ENCODE measurements around the gene DLGAP5.

Gene DLGAP5

DNA sequence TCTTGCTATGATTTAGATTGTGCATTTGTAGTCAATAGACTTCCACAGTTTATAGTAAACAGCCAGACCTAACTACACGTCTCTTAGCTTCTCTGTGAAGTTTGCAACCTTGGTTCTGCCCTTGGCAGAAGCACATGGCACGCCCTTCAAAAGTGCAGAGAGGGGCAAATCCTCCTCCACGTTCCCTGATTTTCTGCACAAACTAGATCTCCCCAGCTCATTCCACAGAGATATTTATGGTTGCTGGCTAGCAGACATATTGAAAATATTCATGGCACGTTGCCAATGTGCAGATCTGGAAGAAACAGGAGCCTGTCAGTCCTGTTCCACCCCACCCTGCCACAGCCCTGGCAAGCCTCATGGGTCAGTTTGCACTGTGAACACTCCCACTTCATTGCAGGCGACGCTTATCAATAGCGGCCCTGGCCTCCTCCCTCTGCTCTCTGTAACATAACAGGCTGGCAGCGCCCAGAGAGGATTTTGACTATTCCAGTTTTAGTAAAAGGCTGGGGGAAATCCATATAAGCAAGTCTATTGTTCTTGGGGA is 68.9 kb downstream of the DLGAP5 start:
- DNase-seq, result no peak
- H3K27ac Mint-ChIP-seq, result no peak overlapping the region
- H3K9me3 Mint-ChIP-seq, result no peaks in the 10 kb centered on the region
- ATAC-seq (replicated peaks), result no peak
- H3K27me3 Mint-ChIP-seq, result no peaks in the 10 kb centered on the region
- no peaks in the 10 kb centered on the region for H3K36me3 Mint-ChIP-seq (ENCODE audit: insufficient read depth)
- peaks cover 22 to 27% of the 10 kb centered on the region in 2 donors for H3K4me1 Mint-ChIP-seq (ENCODE audit: low read depth in 2 of 2)
- no peak overlapping the region for H3K4me3 Mint-ChIP-seq

DNA sequence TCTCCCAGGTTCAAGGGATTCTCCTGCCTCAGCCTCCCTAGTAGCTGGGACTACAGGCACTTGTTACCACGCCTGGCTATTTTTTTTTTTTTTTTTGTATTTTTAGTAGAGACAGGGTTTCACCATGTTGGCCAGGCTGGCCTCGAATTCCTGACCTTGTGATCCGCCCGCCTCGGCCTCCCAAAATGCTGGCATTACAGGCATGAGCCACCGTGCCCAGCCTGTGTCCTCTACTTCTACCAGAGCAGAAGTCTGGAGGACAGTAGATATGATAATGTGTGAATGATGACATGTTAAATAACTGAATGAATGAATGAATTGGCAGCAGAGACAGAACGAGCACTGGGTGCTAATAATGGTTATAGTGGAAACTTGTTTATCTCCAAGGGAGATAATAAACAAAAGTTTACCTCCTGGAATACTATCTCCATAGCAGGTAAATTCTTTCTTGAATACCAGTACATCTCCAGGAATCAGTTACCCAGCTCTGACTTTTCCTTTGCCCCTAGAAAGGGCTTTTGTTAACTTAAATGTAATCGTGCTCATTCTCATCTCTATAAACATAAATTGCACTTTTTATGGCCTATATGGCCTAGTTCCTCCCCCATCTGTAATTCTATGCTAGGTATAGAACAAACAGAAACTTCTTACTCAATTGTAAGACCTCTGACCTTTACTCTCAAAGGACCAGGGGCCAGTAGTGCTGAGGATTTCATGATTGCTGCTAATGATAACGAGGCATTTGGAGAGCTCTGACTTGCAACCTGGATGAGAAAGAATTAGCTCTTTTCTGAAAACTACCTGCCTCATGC is 69.6 kb downstream of the DLGAP5 start:
- Mint-ChIP-seq H3K27ac (peak overlapping the region in 1 of 2 donors; percentile 20), H3K4me3 (peak overlapping the region in 1 of 2 donors; percentile 3), H3K4me1 (ENCODE audit: low read depth in 2 of 2) (peaks cover 19 to 25% of the 10 kb centered on the region in 2 donors), H3K9me3 (no peaks in the 10 kb centered on the region), H3K36me3 (ENCODE audit: insufficient read depth) (no peaks in the 10 kb centered on the region), H3K27me3 (no peaks in the 10 kb centered on the region)
- no peak for DNase-seq
- no peak for ATAC-seq (replicated peaks)

DNA sequence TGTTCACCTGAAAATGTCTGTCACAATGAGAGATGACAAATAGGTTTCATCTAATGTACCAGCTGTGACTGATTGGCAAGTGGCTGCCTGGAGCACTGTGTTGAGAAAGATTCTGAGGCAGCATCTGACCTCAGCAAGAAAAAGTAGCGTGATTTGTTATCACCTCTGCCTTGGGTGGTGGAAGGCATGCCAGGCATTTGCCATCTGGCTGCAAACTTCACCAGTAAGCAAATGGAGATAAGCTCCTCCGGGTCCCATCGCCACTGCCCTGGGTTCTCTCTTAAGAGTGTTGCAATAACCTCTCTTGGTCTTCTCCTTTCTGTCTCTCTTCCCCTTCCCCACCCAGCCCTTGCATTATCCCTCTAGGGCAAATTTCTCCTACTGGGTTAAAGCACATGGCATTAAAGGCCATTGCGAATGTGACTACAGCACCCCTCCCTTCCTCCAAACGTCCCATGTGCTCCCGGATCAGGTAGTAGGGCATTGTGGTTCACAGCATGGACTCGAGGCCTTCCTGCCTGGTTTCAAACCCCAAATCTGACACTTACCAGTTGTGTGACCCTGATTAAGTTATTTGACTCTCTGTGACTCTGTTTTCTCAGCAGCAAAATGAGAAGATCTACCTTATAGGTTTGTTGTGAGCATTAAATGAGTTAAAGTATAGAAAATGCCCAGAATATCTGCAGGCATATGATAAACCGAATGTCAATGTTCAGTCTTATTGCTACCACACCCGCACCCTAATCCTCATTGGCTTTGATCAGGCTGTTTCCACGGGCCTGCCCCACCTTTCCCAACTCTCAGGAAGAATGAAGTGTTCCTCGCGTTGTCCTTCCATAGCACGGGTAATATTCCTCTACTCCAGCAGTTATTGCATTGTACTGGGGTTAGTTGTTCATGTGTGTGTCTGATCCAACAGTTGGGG is 70.6 kb downstream of the DLGAP5 start:
- Mint-ChIP-seq H3K27me3 (no peaks in the 10 kb centered on the region), H3K36me3 (ENCODE audit: insufficient read depth) (no peaks in the 10 kb centered on the region), H3K27ac (peak overlapping the region; percentile 16 to 20), H3K4me3 (peak overlapping the region in 1 of 2 donors; percentile 3), H3K9me3 (no peaks in the 10 kb centered on the region), H3K4me1 (ENCODE audit: low read depth in 2 of 2) (peaks cover 14 to 21% of the 10 kb centered on the region in 2 donors)
- DNase-seq (no peak), ATAC-seq (replicated peaks) (peak; percentile 53)

DNA sequence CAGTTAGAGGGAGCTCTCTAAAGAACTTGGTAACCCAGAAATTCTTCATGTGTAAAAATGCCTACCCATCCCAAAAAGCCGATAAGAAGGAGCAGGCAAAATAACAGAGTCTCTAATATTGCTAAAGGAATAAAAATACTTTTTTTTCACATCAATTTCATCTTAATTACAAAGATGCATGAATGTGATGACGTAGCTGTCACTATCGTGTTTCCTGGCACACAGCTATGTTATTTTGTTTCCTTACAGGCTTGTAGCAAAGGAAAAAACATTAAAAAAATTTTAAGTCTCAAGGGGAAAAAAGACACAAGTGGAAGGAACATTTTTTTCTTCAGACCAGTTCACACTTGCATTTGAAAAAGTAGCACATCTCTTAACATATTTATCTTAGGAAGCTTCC is 72.6 kb downstream of the DLGAP5 start:
- peaks cover 0 to 1% of the 10 kb centered on the region in 2 donors for H3K27me3 Mint-ChIP-seq
- no peak for ATAC-seq (replicated peaks)
- no peak for DNase-seq
- no peak overlapping the region for H3K27ac Mint-ChIP-seq
- no peaks in the 10 kb centered on the region for H3K9me3 Mint-ChIP-seq
- no peak overlapping the region for H3K4me3 Mint-ChIP-seq
- peaks cover 4 to 11% of the 10 kb centered on the region in 2 donors for H3K4me1 Mint-ChIP-seq (ENCODE audit: low read depth in 2 of 2)
- H3K36me3 Mint-ChIP-seq (ENCODE audit: insufficient read depth), result no peaks in the 10 kb centered on the region

DNA sequence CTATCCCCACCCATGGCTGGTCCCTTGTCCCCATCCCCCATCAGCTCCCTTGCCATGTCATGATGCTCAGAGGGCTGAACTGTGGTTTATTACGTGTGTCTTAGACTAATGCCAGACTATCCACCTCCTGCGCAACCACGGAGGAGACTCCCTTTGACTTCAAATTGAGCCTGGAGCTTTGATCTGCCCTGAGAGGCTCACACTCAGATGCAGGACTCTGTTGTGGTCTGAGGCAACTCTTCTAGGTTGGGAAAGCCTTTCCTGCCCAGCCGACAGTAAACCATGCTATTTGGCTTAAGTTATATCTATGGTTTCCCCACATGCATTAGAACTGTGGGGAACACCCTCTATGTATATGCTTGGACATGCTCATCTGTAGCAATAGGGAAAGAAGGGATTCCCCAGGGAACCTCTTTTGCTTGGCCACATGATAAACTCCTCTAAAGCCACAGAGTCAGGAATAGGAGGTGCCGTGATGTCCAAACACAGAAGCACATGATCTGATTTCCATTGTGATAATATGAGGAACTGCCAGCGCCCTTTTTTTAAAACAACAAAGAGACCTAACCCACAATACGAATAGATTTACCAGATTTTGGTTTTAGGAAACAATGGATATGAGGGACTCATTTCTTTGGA is 73.5 kb downstream of the DLGAP5 start:
- ATAC-seq (replicated peaks) (no peak), DNase-seq (no peak)
- peaks cover 0 to 8% of the 10 kb centered on the region in 2 donors for H3K27me3 Mint-ChIP-seq
- no peaks in the 10 kb centered on the region for H3K9me3 Mint-ChIP-seq
- H3K36me3 Mint-ChIP-seq (ENCODE audit: insufficient read depth), result no peaks in the 10 kb centered on the region
- H3K4me1 Mint-ChIP-seq (ENCODE audit: low read depth in 2 of 2), result peaks cover 4 to 14% of the 10 kb centered on the region in 2 donors
- H3K4me3 Mint-ChIP-seq, result no peak overlapping the region
- no peak overlapping the region for H3K27ac Mint-ChIP-seq

DNA sequence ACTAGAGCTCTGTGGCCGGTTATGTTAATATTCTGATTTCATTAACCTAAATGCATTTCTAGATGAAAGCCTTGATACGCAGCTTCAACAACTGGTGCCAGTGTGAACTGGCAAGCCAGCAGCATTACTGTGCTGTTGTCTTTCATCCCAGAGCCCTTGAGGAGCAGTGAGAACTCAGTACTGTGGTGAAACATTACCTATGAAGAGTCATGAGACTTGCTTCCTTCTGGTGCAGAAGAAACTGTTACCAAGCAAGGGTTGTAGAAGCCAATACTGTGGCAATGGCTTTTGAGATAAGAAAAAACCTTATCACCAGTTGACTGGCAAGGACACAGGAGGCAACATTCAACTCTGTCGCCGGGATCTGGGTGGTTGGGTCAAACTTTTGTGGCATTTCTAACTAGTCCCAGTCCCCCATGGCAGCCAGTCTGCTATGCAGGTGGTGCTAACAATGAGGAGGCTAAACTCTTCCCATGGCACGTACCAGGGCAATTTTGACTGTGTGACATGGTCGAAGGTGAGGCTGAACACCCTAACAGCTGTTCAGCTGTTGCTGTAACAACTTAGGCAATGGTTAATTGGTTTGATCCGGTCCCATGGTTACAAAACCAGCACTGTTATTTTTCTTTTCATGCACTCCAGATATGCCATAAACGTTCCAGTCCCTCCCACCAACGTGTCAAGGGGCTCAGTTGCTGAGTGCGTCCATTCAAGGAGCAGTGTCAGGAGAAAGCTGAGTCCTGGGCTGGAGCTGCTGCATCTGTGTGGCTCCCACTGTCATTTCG is 74.9 kb downstream of the DLGAP5 start:
- peaks cover 0 to 8% of the 10 kb centered on the region in 2 donors for H3K27me3 Mint-ChIP-seq
- ATAC-seq (replicated peaks), result no peak
- peaks cover 4 to 14% of the 10 kb centered on the region in 2 donors for H3K4me1 Mint-ChIP-seq (ENCODE audit: low read depth in 2 of 2)
- no peak for DNase-seq
- no peaks in the 10 kb centered on the region for H3K36me3 Mint-ChIP-seq (ENCODE audit: insufficient read depth)
- no peak overlapping the region for H3K27ac Mint-ChIP-seq
- no peak overlapping the region for H3K4me3 Mint-ChIP-seq
- no peaks in the 10 kb centered on the region for H3K9me3 Mint-ChIP-seq

DNA sequence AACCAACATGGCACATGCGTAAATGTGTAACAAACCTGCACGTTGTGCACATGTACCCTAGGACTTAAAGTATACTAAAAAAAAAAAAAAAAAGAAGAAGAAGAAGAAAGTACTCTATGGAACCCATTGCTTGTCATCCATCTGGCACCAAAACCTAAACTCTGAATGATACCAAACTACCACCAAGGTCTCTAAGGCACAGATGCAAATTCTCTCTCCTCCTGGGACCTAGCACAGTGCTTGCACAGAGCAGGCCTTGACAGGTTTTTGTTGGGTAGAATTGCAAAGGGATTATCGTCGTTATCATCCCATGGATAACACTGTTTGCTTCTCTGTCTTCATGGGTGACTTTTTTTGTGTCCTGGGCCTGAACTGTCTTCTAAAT is 75.5 kb downstream of the DLGAP5 start:
- no peaks in the 10 kb centered on the region for H3K9me3 Mint-ChIP-seq
- H3K27ac Mint-ChIP-seq, result peak overlapping the region in 1 of 2 donors; percentile 26
- no peak overlapping the region for H3K4me3 Mint-ChIP-seq
- H3K4me1 Mint-ChIP-seq (ENCODE audit: low read depth in 2 of 2), result peaks cover under 1 to 9% of the 10 kb centered on the region in 2 donors
- no peaks in the 10 kb centered on the region for H3K36me3 Mint-ChIP-seq (ENCODE audit: insufficient read depth)
- no peak for DNase-seq
- no peak for ATAC-seq (replicated peaks)
- H3K27me3 Mint-ChIP-seq, result peaks cover 0 to 8% of the 10 kb centered on the region in 2 donors

DNA sequence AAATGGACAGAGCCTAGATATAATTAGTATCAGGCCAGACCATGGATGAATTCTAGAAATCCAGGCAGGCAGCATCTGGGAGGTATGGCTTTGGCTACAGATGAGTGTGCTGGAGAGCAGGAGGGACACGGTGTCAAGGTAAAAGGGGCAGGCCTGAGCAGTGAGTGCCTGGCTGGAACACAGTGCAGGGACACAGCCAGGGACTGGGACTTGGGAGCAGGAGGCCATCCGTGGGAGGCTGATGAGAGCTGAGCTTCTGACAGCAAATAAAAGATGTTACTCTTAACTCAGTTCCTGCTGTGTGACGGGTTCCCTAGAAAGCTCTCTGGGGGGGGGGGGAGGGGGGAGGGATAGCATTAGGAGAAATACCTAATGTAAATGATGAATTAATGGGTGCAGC is 75.9 kb downstream of the DLGAP5 start:
- H3K9me3 Mint-ChIP-seq, result no peaks in the 10 kb centered on the region
- DNase-seq (no peak), ATAC-seq (replicated peaks) (no peak)
- H3K4me3 Mint-ChIP-seq, result no peak overlapping the region
- H3K36me3 Mint-ChIP-seq (ENCODE audit: insufficient read depth), result no peaks in the 10 kb centered on the region
- peaks cover 0 to 8% of the 10 kb centered on the region in 2 donors for H3K27me3 Mint-ChIP-seq
- H3K4me1 Mint-ChIP-seq (ENCODE audit: low read depth in 2 of 2), result peaks cover 0 to 8% of the 10 kb centered on the region in 2 donors
- H3K27ac Mint-ChIP-seq, result peak overlapping the region in 1 of 2 donors; percentile 26

DNA sequence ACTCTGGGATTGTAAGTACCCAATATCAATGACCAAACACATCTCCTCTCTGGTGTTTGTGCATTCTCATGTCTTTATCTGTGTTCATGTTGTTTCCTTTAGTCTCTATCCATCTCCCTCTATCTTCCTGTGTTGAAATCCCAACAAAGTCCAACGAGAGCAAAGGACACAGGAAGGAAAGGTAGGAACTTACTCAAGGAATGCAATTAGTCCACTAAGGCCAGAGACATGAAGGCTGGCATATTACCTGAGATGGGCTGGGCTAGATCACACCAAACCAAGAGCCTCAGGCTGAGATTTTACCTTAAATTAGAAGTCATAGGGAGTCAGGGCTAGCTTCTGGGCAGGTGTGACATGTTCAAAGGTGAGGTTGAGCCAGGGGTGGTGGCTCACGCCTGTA is 76.7 kb downstream of the DLGAP5 start:
- DNase-seq (no peak), ATAC-seq (replicated peaks) (no peak)
- peaks cover 0 to 8% of the 10 kb centered on the region in 2 donors for H3K27me3 Mint-ChIP-seq
- no peaks in the 10 kb centered on the region for H3K36me3 Mint-ChIP-seq (ENCODE audit: insufficient read depth)
- no peak overlapping the region for H3K4me3 Mint-ChIP-seq
- no peak overlapping the region for H3K27ac Mint-ChIP-seq
- peaks cover 0 to 8% of the 10 kb centered on the region in 2 donors for H3K4me1 Mint-ChIP-seq (ENCODE audit: low read depth in 2 of 2)
- H3K9me3 Mint-ChIP-seq, result no peaks in the 10 kb centered on the region

DNA sequence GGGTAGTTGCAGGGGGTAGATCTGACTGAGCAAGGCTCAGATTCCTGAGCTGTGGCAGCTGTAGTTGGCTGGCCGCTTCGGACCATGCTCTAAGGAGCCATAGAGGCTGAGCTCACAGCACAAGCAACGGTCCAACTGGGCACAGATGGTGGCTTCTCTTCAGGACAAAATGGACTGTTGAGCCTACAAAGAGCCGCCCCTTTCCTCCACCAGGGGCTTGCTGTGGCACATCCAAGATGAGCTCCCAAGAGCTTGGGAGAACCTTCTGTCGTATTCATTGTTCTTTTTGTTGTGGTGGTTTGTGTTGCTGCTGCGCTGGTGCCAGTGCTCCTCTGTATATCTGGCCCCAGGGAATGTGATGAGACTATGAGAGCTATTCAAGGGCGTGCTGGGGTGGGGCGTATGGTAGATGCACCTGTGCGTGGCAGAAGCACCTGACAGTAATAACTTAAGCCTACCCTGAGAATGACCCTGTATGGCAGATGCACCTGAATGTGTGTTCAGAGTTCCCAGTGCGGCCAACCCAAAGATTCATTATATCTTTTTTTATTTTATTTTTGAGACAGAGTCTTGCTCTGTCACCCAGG is 80.2 kb downstream of the DLGAP5 start:
- H3K9me3 Mint-ChIP-seq, result no peaks in the 10 kb centered on the region
- no peak for DNase-seq
- ATAC-seq (replicated peaks), result no peak
- no peaks in the 10 kb centered on the region for H3K36me3 Mint-ChIP-seq (ENCODE audit: insufficient read depth)
- H3K4me3 Mint-ChIP-seq, result no peak overlapping the region
- peak overlapping the region in 1 of 2 donors; percentile 29 for H3K27ac Mint-ChIP-seq
- peaks cover 0 to 8% of the 10 kb centered on the region in 2 donors for H3K27me3 Mint-ChIP-seq
- peaks cover 9 to 12% of the 10 kb centered on the region in 2 donors for H3K4me1 Mint-ChIP-seq (ENCODE audit: low read depth in 2 of 2)

DNA sequence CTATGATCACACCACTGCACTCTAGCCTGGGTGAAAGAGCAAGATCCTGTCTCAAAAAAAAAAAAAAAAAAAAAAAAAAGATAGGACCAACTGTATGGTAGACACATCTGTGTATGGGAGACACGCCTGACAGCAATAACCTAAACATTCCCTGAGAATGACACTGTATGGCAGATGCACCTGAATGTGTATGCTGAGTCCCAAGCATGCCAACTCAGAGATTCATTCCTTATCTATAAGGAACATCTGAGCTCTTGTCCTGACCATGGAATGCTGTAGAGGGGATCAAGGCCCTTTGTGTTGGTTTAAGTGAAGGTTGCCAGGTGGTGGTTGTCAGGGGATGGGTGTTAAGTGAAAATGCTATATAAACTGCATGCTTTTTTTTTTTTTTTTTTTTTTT is 81.5 kb downstream of the DLGAP5 start:
- ATAC-seq (replicated peaks), result no peak
- Mint-ChIP-seq H3K36me3 (ENCODE audit: insufficient read depth) (no peaks in the 10 kb centered on the region), H3K27ac (no peak overlapping the region), H3K27me3 (peaks cover 0 to 8% of the 10 kb centered on the region in 2 donors), H3K4me3 (no peak overlapping the region), H3K9me3 (no peaks in the 10 kb centered on the region), H3K4me1 (ENCODE audit: low read depth in 2 of 2) (peaks cover 9 to 10% of the 10 kb centered on the region in 2 donors)
- no peak for DNase-seq
